Suppressor macrophage treated with lipopolysaccharide for 4 hours (primary cell): ENCODE measurements around the gene PANK3.
"Not testable (repeated sequence)": the region's sequence is repeated elsewhere in the genome, so short reads cannot be mapped to it uniquely, and the experiment has no call there.

Source experiments
- DNase-seq: peaks from one replicate; pipeline ENCODE4 v3.0.0-alpha.2; 2020

Gene PANK3

DNA sequence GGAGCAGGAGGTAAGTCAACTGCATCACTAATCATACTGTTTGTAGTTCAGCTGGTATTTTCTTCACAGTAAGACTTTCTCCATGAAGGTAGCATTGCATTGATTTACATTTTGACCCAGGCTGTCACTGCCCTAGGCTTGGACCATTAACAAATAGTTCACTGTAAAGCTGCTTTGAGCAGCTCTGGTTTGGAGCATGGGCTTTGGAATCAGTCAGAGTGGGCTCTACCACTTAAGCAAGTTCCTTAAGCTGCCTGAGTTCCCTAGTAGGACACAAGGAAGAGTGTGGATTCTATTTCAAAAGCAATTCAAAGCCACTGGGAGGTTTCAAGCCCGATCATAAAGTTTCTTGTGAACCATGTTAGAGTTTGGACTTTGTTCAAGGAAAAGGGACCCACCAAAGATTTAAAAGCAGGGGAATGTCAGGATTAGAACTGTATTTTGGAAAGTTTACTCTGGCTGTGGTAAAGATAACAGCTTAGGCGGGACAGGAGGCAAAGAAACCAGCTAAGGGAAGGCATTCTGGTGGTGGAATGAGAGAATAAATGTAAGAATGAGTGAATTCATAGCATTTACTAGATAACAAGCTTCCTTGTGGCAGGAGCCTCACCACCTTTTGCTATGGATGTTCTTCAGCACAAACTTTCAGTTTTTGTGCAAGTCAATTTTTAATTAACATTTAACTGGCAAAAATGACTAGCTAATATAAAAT lies 12.3 kb upstream of the PANK3 start:
- DNase-seq, result no peak

DNA sequence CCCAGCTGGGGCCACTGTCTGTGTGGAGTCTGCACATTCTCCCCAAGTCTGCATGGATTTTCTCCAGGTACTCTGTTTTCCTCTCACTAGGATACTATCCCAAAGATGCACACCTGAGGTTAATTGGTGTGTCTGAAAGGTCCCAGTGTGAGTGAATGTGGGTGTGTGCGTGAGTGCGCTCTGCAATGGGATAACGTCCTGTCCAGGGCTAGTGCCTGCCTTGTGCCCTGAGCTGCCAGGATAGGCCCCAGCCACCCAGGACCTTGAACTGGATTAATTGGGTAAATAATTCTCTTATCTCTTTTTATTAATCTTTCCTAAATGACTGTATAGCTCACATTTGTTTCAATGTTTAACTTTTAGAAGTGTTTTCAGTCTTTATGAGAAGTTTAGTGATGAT lies 11.5 kb upstream of the PANK3 start:
- no peak for DNase-seq

DNA sequence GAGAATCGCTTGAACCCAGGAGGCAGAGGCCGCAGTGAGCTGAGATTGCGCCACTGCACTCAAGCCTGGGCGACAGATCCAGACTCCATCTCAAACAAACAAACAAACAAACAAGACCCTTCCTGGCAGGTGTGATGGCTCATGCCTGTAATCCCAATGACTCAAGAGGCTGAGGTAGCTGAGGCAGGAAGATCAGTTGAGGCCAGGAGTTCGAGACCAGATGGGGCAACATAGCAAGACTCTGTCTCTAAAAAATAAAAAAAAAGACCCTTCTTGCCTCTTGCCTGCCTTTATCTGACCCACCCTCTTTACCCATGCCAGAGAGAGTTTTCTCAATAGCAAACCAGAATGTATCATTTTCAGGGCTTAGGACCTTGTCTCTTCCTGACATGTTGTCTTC lies 8.8 kb upstream of the PANK3 start:
- DNase-seq, result no peak

DNA sequence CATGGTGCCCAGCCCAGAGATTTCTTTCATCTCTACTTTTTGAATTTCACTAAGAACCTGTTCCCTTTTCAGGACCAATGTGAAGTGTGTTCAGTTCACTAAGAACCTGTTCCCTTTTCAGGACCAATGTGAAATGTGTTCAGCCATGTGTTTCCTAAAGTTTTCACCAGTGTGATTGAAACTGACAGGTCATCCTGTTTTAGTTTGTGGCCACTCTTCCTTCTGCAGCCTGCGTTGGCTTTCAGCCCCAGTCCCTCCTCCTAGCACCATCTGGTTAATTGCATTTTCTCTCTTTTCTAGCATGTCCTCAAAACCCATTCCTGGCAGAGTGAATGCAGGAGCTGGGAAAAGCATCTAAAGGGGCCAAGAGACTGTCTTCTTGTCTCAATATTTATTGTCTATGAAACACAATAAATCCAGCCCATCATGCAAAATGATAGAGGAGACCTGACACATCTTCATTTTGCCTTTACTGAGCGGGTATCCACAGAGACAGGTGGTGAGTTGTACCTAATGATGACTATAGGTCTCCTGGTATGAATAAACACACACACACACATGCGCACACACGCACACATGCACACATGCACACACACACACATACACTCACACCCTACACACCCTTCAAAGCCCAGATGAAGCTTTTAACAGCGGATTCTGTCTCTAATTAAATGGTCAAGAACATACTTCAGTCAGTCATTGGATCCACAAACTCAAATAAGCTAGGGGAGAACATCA lies 6.1 kb upstream of the PANK3 start:
- no peak for DNase-seq

DNA sequence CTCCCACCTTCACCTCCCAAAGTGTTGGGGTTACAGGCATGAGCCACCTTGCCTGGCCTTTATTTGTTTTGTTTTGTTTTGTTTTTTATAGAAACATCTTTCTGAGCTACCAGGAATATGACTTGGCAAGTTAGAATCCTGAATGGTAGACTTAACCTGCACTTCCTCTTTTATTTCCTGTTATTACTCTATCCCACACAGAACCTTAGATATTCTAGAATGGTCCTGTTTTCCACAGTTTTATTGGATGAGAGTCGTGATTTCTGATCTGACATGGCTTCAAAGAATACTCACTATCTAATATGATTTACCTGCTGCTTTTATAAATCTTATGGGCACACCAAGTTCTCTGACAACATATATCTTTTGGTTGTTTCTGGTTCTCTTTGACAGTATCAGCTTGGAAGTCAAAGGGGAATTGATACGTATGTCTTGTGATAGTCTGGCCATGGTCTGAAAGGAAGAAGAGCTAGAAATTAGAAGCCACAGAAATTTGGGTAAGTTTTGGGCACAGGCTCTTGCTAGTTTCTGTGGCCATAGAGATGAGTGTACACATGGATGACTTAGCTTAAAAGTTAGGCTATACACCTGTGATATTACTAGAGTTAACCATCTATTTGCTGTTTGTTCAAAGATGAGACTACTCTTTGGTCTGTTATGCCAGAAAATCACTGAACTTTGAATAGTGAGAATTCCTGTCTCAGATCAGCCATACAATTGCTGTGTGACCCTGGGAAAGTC lies 4.7 kb upstream of the PANK3 start:
- DNase-seq, result peak; percentile 9

DNA sequence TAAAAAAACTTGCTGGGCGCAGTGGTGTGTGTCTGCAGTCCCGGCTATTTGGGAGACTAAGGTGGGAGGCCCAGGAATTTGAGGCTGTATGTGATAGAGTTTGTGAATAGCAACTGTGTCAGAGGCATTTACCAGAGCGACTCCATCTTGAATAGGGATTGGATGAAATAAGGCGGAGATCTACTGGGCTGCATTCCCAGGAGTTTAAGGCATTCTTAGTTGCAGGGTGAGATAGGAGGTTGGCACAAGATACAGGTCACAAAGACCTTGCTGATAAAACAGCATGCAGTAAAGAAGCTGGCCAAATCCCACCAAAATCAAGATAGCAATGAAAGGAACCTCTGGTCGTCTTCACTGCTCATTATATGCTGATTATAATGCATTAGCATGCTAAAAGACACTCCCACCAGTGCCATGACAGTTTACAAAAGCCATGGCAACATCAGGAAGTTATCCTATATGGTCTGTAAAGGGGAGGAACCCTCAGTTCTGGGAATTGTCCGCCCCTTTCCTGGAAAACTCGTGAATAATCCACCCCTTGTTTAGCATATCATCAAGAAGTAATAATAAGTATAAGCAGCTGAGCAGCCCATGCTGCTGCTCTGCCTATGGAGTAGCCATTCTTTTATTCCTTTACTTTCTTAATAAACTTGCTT lies 1.8 kb upstream of the PANK3 start:
- not testable (repeated sequence) for DNase-seq

DNA sequence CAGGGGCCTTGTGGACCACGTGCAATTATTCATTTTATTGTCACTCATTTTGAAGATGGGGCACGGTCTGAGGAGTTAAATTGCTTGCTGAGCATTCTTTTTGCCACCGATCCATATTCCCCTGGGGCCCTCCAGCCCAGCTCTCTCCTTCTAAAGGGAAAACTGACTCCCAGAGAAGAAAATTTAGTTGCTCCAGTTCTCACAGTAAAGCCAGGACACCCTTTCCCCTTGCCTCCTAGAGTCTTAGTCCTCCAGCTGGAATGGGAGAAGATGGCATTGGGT lies 1.0 kb upstream of the PANK3 start:
- DNase-seq, result no peak

DNA sequence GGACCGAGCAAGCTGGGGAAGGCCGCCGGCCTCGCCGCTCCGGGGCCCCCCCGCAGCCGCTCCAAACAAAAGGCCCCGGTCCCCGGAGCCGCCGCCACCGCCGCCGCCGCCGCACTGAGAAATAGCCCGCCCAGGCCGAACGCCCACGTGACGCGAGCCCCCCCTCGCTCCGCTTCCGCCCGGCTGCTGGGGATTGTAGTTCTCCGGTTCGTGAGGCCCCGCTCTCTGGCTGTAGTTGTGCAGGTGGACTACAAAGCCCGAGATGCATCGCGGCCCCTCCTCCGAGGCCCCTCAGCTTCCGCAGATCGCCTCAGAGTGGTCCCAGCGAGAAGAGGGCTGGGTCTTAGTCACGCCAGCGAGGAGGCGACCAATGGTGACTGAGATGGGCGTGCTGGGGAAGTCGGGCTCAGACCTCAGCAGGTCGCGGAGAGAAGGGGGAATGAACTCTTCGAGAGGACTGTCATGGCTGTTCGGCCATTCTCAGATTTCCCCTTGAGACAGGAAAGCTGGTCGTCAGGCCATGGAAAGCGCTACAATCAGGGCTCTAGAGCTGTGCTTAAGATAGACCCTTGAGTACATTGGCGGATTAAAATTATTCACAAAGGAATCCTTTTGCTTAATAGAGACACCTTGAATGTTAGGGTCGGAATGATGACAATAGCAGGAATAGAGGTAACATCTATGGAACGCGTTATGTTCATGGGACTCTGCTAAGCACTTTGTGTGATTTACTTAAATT lies 489 bp upstream of the PANK3 start:
- DNase-seq, result peak; percentile 98

DNA sequence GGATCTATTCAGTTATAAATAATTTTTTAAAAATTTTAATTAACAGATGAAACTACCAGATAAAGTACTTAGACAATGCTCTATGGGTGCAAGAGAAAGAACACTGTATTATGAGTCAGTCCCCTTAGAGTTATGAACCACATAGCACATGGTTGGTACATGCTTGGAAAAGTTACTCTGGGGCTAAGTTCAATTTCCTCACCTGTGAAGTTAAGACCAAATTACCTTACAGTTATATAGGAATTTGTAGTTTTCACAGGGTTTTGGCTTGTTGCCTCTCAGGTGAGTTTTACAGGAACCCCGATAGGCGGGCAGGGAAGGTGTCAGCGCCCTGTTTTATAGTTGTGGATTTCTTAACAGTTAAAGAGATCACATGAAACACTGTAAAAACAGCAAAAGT lies 1.2 kb downstream of the PANK3 start:
- DNase-seq, result peak; percentile 33

DNA sequence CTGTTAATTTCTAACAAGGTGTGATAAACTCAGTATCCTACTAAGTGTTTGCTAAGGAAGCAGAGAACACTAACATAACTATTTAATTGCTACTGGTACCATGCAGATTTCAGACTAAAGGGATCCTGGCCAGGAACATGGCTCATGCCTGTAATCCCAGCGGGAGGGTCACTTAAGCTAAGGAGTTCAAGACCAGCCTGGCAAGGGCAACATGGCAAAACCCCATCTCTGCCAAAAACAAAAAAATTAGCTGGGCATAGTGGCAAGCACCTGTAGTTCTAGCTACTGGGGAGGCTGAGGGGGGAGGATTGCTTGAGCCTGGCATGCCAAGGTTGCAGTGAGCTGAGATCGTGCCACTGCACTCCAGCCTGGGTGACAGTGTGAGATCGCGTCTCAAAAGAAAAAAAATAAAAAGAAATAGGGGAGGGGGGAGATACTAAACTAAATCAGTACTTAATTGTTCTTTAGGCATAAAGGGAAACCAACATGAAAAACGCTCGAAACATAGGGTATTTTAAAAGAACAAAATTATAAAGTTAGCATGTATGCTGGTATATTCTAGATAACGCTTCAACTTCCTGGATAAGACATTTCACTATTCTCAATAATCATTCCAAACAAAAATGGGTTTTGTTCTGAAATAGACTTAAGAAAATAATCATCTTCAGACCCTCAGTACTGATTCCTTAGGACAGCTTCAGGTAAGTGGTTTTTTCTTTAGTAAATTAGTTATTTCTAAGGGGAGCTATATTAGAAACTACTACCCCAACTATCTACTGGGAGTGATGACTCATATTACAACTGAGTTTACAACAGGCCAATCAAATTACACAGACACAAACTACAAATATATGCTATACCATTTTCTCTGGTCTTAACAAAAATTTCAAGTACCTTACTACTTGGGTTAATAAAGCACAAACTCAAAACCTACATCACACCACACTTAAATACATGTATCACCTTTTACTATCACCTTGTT lies 3.5 kb downstream of the PANK3 start:
- DNase-seq, result no peak

DNA sequence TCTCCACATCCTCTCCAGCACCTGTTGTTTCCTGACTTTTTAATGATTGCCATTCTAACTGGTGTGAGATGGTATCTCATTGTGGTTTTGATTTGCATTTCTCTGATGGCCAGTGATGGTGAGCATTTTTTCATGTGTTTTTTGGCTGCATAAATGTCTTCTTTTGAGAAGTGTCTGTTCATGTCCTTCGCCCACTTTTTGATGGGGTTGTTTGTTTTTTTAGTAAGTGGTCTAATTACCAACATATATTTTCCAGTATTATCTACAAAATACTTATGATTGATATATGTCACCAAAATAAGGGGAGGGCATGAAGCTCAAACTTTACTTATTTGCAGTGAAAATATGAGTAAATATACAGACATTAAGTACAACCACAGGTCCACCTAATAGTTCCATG lies 5.0 kb downstream of the PANK3 start:
- DNase-seq, result not testable (repeated sequence)

DNA sequence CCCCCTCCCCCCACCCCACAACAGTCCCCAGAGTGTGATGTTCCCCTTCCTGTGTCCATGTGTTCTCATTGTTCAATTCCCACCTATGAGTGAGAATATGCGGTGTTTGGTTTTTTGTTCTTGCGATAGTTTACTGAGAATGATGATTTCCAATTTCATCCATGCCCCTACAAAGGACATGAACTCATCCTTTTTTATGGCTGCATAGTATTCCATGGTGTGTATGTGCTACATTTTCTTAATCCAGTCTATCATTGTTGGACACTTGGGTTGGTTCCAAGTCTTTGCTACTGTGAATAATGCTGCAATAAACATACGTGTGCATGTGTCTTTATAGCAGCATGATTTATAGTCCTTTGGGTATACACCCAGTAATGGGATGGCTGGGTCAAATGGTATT lies 5.5 kb downstream of the PANK3 start:
- not testable (repeated sequence) for DNase-seq

DNA sequence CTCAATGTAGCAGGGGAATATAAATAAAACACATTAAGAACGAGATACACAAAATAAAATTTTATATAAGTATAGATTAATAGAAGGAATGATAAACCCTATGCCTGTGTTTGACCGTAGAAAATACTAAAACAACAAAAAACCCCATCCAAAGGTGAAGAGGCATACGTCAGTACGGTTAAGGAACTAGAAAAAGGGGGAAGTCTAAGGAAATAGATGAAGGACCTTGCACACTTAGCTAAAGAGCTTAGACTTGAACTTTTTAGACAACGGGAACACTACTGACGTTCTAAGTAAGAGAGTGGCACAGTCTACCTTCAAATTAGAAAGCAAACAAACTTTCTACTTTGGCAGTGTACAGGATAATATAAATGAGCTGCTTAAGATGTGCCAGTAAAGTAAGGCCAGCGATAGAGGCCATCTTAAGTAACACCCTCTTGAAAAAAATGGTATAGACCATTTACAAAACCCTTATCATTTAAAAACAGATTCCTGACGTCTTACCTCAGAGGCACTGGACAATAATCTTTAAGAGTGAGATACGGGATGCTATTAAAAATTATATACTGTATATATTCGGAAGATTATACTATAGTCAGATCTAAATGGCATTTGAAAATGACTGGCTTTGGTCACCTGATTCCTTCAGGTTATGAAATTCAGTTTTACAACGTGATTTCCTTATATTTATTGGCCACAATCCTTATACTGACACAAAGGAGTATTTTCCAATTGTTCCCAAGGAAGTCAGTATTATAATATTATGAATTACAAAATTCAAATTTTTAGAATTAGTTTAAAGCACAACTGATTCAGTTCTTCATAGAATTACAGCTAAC lies 8.5 kb downstream of the PANK3 start:
- no peak for DNase-seq

DNA sequence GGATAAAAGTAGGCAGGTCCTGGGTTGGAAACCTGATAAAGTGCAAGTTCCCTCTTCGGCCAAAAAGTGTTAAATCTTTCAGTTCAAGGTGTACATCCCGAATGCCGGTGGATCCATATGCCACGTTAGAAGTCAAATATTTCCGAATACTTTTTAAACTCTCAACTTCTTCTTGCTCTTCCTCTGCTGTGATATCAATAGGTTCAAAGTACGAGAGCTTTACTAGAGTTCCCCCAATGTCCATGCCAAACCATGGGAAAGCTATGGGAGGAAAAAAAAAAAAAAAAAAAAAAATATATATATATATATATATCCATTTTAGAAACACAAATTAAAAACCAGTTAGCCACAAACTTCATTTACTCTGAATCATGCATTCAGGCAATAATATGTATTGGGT lies 10.4 kb downstream of the PANK3 start:
- DNase-seq, result no peak

DNA sequence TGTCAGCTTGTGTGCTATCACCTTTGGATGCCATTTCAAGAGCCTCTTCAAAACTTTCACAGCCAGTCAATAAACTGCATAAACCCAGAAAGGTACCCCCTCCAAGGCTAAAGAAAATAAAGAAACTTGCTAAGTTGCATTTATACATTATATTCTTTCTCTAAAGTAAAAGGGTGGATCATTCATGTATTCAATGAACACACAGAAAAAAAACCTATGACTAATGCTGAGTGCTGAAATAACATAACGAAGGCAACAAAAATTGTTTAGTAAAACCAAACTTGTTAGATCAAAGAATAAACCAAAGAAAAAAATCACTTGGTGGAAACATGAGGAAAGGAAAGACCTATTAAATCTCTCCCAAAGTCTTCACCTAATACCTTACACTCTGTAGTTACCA lies 15.2 kb downstream of the PANK3 start:
- no peak for DNase-seq

DNA sequence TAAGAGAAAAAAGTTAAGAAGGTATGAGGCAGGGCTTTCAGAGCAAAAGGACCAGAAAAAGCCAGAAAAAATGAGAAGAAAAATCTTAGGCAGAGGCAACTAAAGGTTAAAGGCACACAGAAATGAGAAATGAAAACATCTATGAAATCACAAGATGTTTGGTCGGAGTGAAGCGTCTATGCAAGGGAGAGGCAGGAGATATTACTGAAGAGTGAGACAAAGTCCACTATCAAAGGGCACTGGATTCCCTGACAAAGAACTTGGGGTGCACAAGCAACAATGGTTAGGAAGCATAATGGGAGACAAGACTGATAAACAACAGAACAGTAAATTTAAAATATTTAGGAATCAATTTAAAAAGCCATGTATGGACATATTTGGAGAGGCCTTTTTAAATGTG lies 16.9 kb downstream of the PANK3 start:
- no peak for DNase-seq

DNA sequence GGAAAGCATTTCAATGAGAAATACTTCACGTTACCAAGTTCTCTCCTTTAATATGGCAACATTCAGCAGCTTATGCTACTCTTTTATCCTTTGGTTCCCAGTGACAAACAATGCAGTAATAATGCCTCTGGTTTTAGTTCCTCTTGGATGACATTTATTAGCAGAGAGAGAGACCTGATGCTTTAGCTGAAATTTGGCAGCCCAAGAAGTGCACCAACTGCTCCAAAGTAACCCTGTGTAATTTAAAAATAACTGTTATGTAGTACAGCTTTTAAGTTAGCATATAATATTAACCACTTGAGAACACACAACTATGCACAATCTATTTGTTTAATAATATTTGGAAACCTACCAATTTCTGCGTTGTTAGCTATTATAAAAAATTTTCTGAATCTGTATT lies 21.8 kb downstream of the PANK3 start:
- DNase-seq, result no peak

DNA sequence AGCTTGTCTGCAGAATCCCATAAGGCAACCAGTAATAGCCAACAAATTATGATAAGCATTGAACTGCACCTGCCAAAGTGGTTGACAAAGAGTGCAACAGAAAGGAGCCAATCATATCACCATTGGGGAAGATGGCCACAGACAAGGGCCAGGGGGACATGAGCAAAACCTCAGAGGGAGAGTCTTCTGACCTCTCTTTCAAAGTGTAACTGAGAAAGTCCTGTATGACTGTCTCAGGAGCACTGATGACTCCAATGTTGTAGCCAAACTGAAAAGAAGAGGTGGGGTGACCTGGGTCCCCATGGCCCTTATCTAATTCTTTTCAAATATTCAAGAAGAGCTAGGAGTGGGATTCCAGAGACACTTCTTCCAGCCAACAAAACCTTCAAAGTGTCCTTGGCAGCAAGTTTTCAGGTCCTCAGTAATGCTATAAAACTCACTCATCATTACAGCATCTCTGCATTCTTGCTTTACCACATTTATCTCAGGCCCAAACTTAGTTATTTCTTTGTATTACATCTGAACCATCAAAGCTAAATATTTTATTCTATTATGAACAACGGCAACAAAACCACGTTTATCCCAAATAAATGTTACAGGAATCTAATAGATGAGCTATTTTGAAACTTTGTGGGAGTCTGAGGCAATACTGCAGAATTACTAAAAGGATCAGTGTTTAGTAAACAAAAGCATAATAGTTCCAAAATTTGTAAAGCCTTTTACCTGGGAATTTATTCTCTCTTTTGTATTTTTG lies 25.6 kb downstream of the PANK3 start:
- DNase-seq, result no peak

DNA sequence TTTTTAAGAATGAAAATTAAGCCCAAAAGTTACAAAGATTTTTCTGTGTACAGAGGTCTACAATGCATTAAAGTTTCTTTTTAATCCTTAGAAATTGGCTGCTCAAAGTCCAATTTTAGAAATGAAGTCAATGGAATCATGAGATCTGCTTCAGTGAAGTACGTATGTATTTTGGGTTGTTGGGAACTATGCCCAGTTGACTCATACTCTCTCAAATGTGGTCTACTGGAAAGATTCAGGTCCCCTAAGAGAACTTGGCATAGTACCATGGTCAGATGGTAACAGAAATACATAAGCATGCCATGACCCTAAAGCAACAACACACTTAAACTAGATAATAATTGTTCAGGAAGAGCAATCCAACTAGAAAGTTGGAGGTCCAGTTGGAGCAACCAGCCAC lies 27.0 kb downstream of the PANK3 start:
- no peak for DNase-seq

DNA sequence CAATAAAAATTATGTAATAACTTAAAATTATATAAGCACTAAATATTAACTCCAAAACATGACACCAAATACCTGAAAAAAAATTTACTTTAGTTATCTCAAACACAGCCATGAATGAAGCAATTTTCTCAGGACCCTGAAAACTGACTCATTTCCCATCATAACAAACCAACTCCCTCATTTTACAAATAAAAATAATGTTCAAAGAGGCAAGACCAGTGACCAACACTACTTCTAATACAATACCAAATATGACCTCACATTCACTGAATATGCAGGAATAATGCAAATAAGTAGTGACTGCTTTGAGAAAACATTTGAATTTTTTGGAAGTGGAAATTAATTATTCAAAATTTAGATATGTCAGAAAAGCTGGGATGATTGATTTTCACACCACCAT lies 28.5 kb downstream of the PANK3 start:
- no peak for DNase-seq
